Testis (tissue), 2 donors: ENCODE data around the gene OR4S2.

Experiments
- CTCF ChIP-seq, 3 experiments: fragments of 450-650 bp in 2 of 3; fragments of 200-600 bp in 1 of 3; sonication (generic) in 1 of 3; IDR thresholded peaks; one replicate each; pipeline ENCODE4 v1.5.1; 2016 to 2019; ENCODE audit warnings: antibody characterized with exemption in 3 of 3, mild to moderate bottlenecking in 2 of 3, moderate library complexity in 1 of 3
- POLR2A ChIP-seq: fragments of 450-650 bp; IDR thresholded peaks from one replicate; pipeline ENCODE4 v1.6.1; 2017; ENCODE audit warnings: antibody characterized with exemption, mild to moderate bottlenecking, moderate library complexity

- TF ChIP-seq CTCF (IDR thresholded peaks at IDR 0.05), result no peak
- no peak for TF ChIP-seq POLR2A
Measured at GRCh38 chr11:55652560-55652959, 4.4 kb downstream of the OR4S2 start.
